Esophagus (tissue), 2 donors: ENCODE data around the gene PRKCG. TPM values are rescaled to one million over a fixed set of nuclear protein-coding genes. Genes with fewer than 3 reads are reported as not detected.

Source experiments
- H3K27ac ChIP-seq, 2 donors: one replicate each; pipeline ENCODE4 v1.5.1; 2013; ENCODE audit warnings: low read depth in 2 of 2, mild to moderate bottlenecking in 2 of 2, inconsistent platforms in 1 of 2, low read length in 1 of 2, moderate library complexity in 1 of 2
- H3K27me3 ChIP-seq, 2 donors: one replicate each; pipeline ENCODE4 v1.6.1; 2013; ENCODE audit warnings: low read length in 2 of 2, control low read depth in 1 of 2, mild to moderate bottlenecking in 1 of 2; ENCODE audit not compliant: insufficient read depth in 2 of 2, control insufficient read depth in 1 of 2
- H3K36me3 ChIP-seq, 2 donors: one replicate each; pipeline ENCODE4 v1.6.1; 2013; ENCODE audit warnings: low read length in 1 of 2; ENCODE audit not compliant: control insufficient read depth in 2 of 2, insufficient read depth in 2 of 2
- H3K4me1 ChIP-seq, 2 donors: one replicate each; pipeline ENCODE4 v1.6.1; 2013; ENCODE audit warnings: low read length in 1 of 2; ENCODE audit not compliant: control insufficient read depth in 2 of 2, insufficient read depth in 2 of 2
- H3K4me3 ChIP-seq, 2 donors: one replicate each; pipeline ENCODE4 v1.5.1; 2013; ENCODE audit warnings: low read length in 2 of 2, mild to moderate bottlenecking in 2 of 2, low read depth in 1 of 2, moderate library complexity in 1 of 2
- H3K9me3 ChIP-seq, 2 donors: one replicate each; pipeline ENCODE4 v1.6.1; 2013; ENCODE audit warnings: mild to moderate bottlenecking in 2 of 2, low read depth in 1 of 2, low read length in 1 of 2, moderate library complexity in 1 of 2; ENCODE audit not compliant: control insufficient read depth in 2 of 2, insufficient read depth in 1 of 2
- WGBS, 2 donors: extraction: QIAGEN DNeasy Blood & Tissue Kit; methylation state at CpG; one replicate each; pipeline ENCODE4 v1.1.7; 2013; 5-methylcytosine and 5-hydroxymethylcytosine counted together
- polyA plus RNA-seq, 2 donors: library from polyadenylated mRNA; stranded (reverse); fragments of 200-250 nt; gene quantifications; one replicate each; pipeline ENCODE4 v1.2.3, GENCODE V29; 2013
- donor health status: healthy with polysubstance abuse.
- donor health status: Bipolar disorder and iron deficiency.

The PRKCG gene
- polyA plus RNA-seq, 2 donors = 0.01 TPM; not detected in 1

DNA sequence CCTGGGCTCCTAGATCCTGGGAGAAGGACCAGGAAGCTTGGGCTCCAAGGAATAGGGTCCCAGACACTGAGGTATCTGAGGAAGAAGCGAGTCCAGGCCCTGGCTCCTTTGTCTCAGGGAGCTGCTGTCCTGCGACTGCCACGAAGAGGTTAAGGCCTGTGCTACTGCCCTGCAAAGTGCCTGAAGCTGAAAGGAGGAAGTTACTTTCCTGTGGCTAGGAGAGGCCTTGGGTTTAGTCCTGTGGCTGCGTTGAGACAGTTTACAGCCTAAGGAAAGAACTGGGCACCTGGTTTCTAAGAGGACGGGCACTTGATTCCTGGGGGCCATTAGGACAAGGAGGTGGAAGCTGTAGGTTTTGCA lies 11.5 kb upstream of the PRKCG start:
- Histone ChIP-seq H3K4me1 (peaks cover 0 to 5% of the 10 kb centered on the region in 2 donors), H3K9me3 (no peaks in the 10 kb centered on the region), H3K27ac (peak overlapping the region; percentile 21 to 43), H3K27me3 (no peaks in the 10 kb centered on the region), H3K4me3 (no peak overlapping the region), H3K36me3 (peaks cover 0 to 7% of the 10 kb centered on the region in 2 donors)
- WGBS, 2 donors = 38 to 53% methylated on average over 5 of the region's 5 CpGs

DNA sequence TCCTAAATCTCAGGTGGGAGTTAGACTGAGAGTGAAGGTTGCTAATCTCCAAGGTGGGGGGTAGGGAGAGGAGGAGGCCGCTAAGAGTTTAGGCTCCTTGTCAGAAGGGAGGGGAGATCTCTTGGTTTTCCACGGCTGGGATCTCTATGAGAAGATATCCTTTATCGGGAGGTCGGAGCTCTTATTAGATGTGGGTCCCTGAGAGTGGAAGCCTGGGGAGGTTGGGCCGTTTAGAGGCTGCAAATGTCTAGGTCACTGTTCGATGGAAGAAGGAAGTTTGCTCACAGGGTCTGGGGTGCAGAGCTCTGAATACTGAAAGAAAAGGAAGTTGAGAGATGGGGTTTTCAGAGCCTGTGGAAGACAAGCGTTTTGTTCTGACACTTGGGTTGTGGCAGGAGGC lies 10.5 kb upstream of the PRKCG start:
- H3K4me3 ChIP-seq = no peak overlapping the region
- H3K4me1 ChIP-seq = peaks cover 0 to 5% of the 10 kb centered on the region in 2 donors
- WGBS, 2 donors = 49 to 53% methylated on average over 7 of the region's 7 CpGs
- no peaks in the 10 kb centered on the region for H3K9me3 ChIP-seq
- no peak overlapping the region for H3K27ac ChIP-seq
- H3K36me3 ChIP-seq = peaks cover 0 to 7% of the 10 kb centered on the region in 2 donors
- no peaks in the 10 kb centered on the region for H3K27me3 ChIP-seq

DNA sequence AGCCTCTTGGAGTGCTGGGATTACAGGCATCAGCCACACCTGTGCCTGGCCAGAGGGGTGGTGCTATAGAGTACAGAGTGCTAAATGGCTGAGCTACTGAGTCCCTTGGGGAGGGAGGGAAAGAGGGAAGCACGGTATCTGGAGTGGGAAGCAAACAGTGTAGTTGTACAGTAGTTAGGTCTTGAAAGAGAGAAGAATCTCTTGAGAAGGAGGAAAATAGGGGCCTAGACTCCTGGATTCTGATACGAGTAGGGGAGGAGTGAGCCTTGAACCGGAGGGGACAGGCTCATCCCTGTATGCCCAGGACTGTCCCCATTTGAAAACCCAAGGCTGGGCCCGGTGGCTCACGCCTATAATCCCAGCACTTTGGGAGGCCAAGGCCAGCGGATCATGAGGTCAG lies 9.2 kb upstream of the PRKCG start:
- Histone ChIP-seq H3K27ac (no peak overlapping the region), H3K4me1 (no peaks in the 10 kb centered on the region), H3K4me3 (no peak overlapping the region), H3K9me3 (no peaks in the 10 kb centered on the region), H3K27me3 (no peaks in the 10 kb centered on the region), H3K36me3 (peaks cover 0 to 7% of the 10 kb centered on the region in 2 donors)
- WGBS, 2 donors = 72 to 74% methylated on average over 6 of the region's 6 CpGs

DNA sequence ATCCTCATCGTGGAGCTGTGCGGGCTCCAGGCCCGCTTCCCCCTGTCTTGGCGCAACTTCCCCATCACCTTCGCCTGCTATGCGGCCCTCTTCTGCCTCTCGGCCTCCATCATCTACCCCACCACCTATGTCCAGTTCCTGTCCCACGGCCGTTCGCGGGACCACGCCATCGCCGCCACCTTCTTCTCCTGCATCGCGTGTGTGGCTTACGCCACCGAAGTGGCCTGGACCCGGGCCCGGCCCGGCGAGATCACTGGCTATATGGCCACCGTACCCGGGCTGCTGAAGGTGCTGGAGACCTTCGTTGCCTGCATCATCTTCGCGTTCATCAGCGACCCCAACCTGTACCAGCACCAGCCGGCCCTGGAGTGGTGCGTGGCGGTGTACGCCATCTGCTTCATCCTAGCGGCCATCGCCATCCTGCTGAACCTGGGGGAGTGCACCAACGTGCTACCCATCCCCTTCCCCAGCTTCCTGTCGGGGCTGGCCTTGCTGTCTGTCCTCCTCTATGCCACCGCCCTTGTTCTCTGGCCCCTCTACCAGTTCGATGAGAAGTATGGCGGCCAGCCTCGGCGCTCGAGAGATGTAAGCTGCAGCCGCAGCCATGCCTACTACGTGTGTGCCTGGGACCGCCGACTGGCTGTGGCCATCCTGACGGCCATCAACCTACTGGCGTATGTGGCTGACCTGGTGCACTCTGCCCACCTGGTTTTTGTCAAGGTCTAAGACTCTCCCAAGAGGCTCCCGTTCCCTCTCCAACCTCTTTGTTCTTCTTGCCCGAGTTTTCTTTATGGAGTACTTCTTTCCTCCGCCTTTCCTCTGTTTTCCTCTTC lies 8.0 kb upstream of the PRKCG start:
- WGBS, 2 donors = 90 to 92% methylated on average over 51 of the region's 51 CpGs
- no peak overlapping the region for H3K27ac ChIP-seq
- H3K27me3 ChIP-seq = no peaks in the 10 kb centered on the region
- no peak overlapping the region for H3K4me3 ChIP-seq
- H3K36me3 ChIP-seq = peaks cover 0 to 7% of the 10 kb centered on the region in 2 donors
- H3K9me3 ChIP-seq = no peaks in the 10 kb centered on the region
- peaks cover 0 to 3% of the 10 kb centered on the region in 2 donors for H3K4me1 ChIP-seq

DNA sequence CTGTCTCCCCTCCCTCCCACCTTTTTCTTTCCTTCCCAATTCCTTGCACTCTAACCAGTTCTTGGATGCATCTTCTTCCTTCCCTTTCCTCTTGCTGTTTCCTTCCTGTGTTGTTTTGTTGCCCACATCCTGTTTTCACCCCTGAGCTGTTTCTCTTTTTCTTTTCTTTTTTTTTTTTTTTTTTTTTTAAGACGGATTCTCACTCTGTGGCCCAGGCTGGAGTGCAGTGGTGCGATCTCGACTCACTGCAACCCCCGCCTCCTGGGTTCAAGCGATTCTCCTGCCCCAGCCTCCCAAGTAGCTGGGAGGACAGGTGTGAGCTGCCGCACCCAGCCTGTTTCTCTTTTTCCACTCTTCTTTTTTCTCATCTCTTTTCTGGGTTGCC lies 7.4 kb upstream of the PRKCG start:
- 70 to 72% methylated on average over 4 to 6 of the region's 6 CpGs for WGBS, 2 donors
- no peaks in the 10 kb centered on the region for H3K9me3 ChIP-seq
- H3K27ac ChIP-seq = no peak overlapping the region
- H3K27me3 ChIP-seq = no peaks in the 10 kb centered on the region
- H3K4me3 ChIP-seq = no peak overlapping the region
- peaks cover 0 to 4% of the 10 kb centered on the region in 2 donors for H3K4me1 ChIP-seq
- peaks cover 0 to 7% of the 10 kb centered on the region in 2 donors for H3K36me3 ChIP-seq

DNA sequence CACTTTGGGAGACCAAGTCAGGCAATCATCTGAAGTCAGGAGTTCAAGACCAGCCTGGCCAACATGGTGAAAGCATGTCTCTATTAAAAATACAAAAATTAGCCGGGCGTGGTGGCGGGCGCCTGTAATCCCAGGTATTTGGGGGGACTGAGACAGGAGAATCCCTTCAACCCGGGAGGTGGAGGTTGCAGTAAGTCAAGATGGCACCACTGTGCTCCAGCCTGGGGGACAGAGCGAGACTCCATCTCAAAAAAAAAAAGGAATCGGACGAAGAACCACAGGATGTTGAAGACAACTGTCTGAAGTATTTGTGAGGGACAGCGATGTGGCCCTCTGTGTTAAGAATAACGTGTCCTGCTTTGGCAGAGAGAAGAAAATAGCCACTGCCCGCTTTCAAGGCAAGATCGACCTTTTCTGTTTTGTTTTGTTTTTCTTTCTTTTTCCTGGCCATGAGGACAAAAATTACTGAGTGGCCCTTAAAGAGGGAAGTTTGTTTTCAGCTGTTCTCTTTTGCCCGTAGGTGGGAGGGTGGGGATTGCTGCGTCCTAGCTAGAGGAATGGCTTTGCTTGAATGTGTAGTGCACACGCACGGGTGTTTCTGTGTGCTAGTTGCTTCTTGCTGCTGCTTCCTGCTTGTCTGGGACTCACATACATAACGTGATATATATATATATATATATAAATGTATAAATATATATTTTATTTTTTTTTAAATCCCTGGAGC lies 6.2 kb upstream of the PRKCG start:
- Histone ChIP-seq H3K9me3 (no peaks in the 10 kb centered on the region), H3K4me1 (peaks cover 0 to 4% of the 10 kb centered on the region in 2 donors)

DNA sequence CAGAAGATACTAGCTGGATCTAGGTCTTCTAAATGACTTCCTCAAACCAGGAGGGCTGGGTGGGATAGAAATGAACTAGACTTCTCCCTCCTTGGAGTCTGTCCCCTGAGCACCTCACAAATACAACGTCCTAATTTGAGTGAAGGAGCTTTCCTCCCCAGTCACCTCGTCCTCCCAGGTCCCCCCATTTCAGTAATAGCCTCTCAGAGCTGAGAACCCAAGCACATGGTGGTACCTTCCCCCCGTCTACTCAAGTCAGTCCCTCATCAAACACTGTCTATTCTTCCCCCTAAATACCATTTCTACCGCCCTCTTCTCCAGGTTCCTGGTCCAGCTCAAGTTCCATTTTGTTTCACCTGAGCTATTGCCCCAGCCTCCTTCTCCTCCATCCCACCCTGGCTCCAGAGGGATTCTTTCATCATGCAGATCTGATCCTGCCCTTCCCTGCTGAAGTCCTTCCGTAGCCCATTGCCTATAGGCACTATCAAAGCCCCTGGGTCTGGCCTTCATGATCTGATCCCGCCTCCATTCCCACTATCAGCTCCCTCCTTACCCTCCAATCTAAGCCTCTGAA lies 5.3 kb upstream of the PRKCG start:
- peaks cover 0 to 7% of the 10 kb centered on the region in 2 donors for H3K36me3 ChIP-seq

More for the DNA sequence above, 6.2 kb upstream of the PRKCG start:
- 84 to 85% methylated on average over 17 of the region's 17 CpGs for WGBS, 2 donors
- H3K27ac ChIP-seq = no peak overlapping the region
- no peak overlapping the region for H3K4me3 ChIP-seq
- H3K36me3 ChIP-seq = peaks cover 0 to 7% of the 10 kb centered on the region in 2 donors
- H3K27me3 ChIP-seq = no peaks in the 10 kb centered on the region

DNA sequence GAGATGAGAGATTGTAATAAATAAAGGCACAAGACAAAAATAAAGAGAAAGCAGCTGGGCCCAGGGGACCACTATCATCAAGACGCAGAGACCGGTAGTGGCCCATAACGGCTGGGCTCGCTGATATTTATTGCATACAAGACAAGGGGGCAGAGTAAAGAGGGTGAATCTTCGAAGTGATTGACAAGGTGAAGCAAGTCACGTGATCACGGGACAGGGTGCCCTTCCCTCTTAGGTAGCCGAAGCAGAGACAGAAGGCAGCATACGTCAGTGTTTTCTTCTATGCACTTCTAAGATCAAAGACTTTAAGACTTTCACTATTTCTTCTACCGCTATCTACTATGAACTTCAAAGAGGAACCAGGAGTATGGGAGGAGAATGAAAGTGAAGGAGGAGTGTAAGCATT lies 4.6 kb upstream of the PRKCG start:
- 63 to 66% methylated on average over 10 of the region's 10 CpGs for WGBS, 2 donors
- Histone ChIP-seq H3K27me3 (peaks cover 0 to 3% of the 10 kb centered on the region in 2 donors), H3K9me3 (no peaks in the 10 kb centered on the region), H3K27ac (no peak overlapping the region), H3K36me3 (peaks cover 0 to 7% of the 10 kb centered on the region in 2 donors), H3K4me3 (no peak overlapping the region), H3K4me1 (peaks cover 4 to 12% of the 10 kb centered on the region in 2 donors)

More for the DNA sequence above, 5.3 kb upstream of the PRKCG start:
- Histone ChIP-seq H3K4me1 (peaks cover under 1 to 6% of the 10 kb centered on the region in 2 donors), H3K4me3 (no peak overlapping the region), H3K9me3 (no peaks in the 10 kb centered on the region), H3K27me3 (no peaks in the 10 kb centered on the region), H3K27ac (no peak overlapping the region)
- WGBS, 2 donors = 80 to 84% methylated on average over 5 of the region's 6 CpGs

DNA sequence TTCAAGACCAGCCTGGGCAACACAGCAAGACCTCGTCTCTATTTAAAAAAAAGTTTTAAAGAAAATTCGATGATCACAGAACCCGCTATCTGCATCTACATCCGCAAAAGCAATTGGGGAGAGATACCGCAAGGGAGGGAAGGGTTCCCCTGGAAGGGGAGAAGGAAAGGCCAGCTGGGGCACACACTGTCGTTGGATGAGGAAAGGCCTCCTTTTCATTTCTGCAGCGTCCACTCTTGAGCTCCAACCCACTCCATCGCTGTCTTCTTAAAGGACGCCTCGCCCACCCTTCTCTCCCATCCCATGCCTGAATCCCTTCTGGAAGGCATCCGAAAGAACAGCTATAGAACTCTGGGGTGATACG lies 3.2 kb upstream of the PRKCG start:
- H3K9me3 ChIP-seq = no peaks in the 10 kb centered on the region
- H3K4me3 ChIP-seq = peak overlapping the region; percentile 48 to 53
- H3K36me3 ChIP-seq = peaks cover 0 to 5% of the 10 kb centered on the region in 2 donors
- H3K4me1 ChIP-seq = peaks cover 4 to 12% of the 10 kb centered on the region in 2 donors
- no peak overlapping the region for H3K27ac ChIP-seq
- H3K27me3 ChIP-seq = peaks cover 0 to 8% of the 10 kb centered on the region in 2 donors
- 47 to 49% methylated on average over 12 of the region's 12 CpGs for WGBS, 2 donors
